Right atrium auricular region (tissue), 2 donors: Measurements from ENCODE around the gene RAD51B. TPM values are rescaled to one million over a fixed set of nuclear protein-coding genes. Genes with fewer than 3 reads are reported as not detected.

Source experiments
- DNase-seq: peaks from one replicate; pipeline ENCODE4 v3.0.0-alpha.2; 2019; ENCODE audit warnings: low spot score
- H3K27ac ChIP-seq, 2 donors: fragments of 200-600 bp; sonication (generic); 1 replicate in 1 of 2; 2 replicates in 1 of 2; pipeline ENCODE4 v1.5.1; 2016 to 2019
- H3K27me3 ChIP-seq, 2 donors: fragments of 200-600 bp; sonication (generic); one replicate each; pipeline versions ENCODE4 v1.5.1 to v1.6.0; 2017 to 2019
- H3K36me3 ChIP-seq: fragments of 200-600 bp; sonication (generic); one replicate; pipeline ENCODE4 v1.5.1; 2016
- H3K4me1 ChIP-seq, 2 donors: fragments of 200-600 bp; sonication (generic); one replicate each; pipeline versions ENCODE4 v1.5.1 to v1.6.0; 2017 to 2019
- H3K4me3 ChIP-seq, 2 donors: fragments of 200-600 bp; sonication (generic); 1 replicate in 1 of 2; 2 replicates in 1 of 2; pipeline ENCODE4 v1.5.1; 2017 to 2019; ENCODE audit warnings: mild to moderate bottlenecking in 1 of 2, moderate library complexity in 1 of 2
- H3K9me3 ChIP-seq, 2 donors: fragments of 200-600 bp; sonication (generic); one replicate each; pipeline ENCODE4 v1.5.1; 2019
- CTCF ChIP-seq, 2 donors: fragments of 200-600 bp; sonication (generic); IDR thresholded peaks; one replicate each; pipeline ENCODE4 v1.5.1; 2019; ENCODE audit warnings: antibody characterized with exemption in 2 of 2
- total RNA-seq, 2 donors: library from RNA; depleted of rRNA; stranded (reverse); fragments of >200 nt; gene quantifications; one replicate each; pipeline ENCODE4 v1.1.0, GENCODE V29; 2016

Gene RAD51B
- total RNA-seq, 2 donors from 2014 or later, result 1.2 to 1.5 TPM

DNA sequence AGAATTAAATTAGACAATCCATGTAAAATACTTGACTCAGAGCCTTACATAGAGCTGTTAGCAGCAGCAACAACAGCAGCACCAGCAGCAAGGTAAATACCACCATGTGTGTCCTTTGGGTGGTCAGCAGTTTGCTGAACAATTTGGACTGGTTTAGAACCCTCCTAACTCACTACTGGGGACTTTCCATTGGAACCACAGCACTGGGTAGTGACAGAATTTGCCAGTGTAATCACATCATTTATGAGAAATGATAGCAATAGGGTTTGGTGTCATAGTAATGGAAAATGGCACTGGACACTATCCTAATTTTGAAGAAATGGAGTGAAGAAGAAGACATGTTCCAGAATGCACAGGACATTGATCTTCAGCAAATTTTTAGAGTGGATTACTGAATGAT, 392.8 kb downstream of the RAD51B start:
- no peak for TF ChIP-seq CTCF (IDR thresholded peaks at IDR 0.05)
- Histone ChIP-seq H3K27me3 (no peaks in the 10 kb centered on the region), H3K4me1 (peaks cover 0 to 29% of the 10 kb centered on the region in 2 donors), H3K36me3 (no peaks in the 10 kb centered on the region), H3K9me3 (no peaks in the 10 kb centered on the region), H3K4me3 (no peak overlapping the region), H3K27ac (no peak overlapping the region)
- DNase-seq, result no peak

- Histone ChIP-seq H3K27ac (no peak overlapping the region), H3K4me1 (peaks cover 0 to 19% of the 10 kb centered on the region in 2 donors), H3K9me3 (no peaks in the 10 kb centered on the region)
Measured at GRCh38 chr14:68214431-68214830, 394.9 kb downstream of the RAD51B start.

GRCh38 chr14:68215629-68216028, 396.1 kb downstream of the RAD51B start:
- no peak for DNase-seq
- Histone ChIP-seq H3K27ac (no peak overlapping the region), H3K36me3 (no peaks in the 10 kb centered on the region), H3K27me3 (no peaks in the 10 kb centered on the region), H3K4me1 (peaks cover 0 to 11% of the 10 kb centered on the region in 2 donors), H3K9me3 (no peaks in the 10 kb centered on the region), H3K4me3 (no peak overlapping the region)
- TF ChIP-seq CTCF (IDR thresholded peaks at IDR 0.05), result no peak

More at GRCh38 chr14:68214431-68214830, 394.9 kb downstream of the RAD51B start:
- no peak for TF ChIP-seq CTCF (IDR thresholded peaks at IDR 0.05)
- no peaks in the 10 kb centered on the region for H3K27me3 ChIP-seq
- no peaks in the 10 kb centered on the region for H3K36me3 ChIP-seq
- no peak for DNase-seq
- no peak overlapping the region for H3K4me3 ChIP-seq

GRCh38 chr14:68216079-68216478, 396.5 kb downstream of the RAD51B start:
- TF ChIP-seq CTCF (IDR thresholded peaks at IDR 0.05), result no peak
- Histone ChIP-seq H3K27me3 (no peaks in the 10 kb centered on the region), H3K27ac (no peak overlapping the region)

DNA sequence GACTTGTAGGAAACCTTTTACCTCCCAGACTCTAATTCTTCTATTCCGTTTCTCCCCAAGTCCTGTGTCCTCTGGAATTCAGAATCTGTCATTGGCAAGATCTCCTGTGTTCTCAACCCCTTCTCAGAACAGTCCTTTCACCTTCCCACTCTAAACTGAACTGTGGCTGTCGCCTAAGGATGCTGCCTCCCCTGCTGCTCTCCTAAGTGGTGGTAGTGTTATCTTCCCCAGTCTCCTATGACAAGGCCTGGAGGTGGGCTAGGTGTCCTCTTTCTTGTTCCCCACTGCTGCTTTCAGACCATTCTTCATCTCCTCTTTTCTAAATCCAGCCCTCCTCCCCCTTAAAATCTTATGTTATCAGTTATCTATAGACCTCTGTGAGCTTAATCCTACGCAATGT, 397.4 kb downstream of the RAD51B start:
- no peak for TF ChIP-seq CTCF (IDR thresholded peaks at IDR 0.05)
- Histone ChIP-seq H3K27ac (no peak overlapping the region), H3K27me3 (no peaks in the 10 kb centered on the region), H3K4me3 (no peak overlapping the region), H3K9me3 (no peaks in the 10 kb centered on the region), H3K4me1 (peaks cover 0 to 11% of the 10 kb centered on the region in 2 donors), H3K36me3 (no peaks in the 10 kb centered on the region)
- DNase-seq, result no peak

More at GRCh38 chr14:68216079-68216478, 396.5 kb downstream of the RAD51B start:
- no peak for DNase-seq
- Histone ChIP-seq H3K4me1 (peaks cover 0 to 11% of the 10 kb centered on the region in 2 donors), H3K9me3 (no peaks in the 10 kb centered on the region), H3K4me3 (no peak overlapping the region), H3K36me3 (no peaks in the 10 kb centered on the region)

- no peak for TF ChIP-seq CTCF (IDR thresholded peaks at IDR 0.05)
- Histone ChIP-seq H3K27ac (no peak overlapping the region), H3K4me1 (peaks cover 0 to 11% of the 10 kb centered on the region in 2 donors), H3K36me3 (no peaks in the 10 kb centered on the region), H3K27me3 (no peaks in the 10 kb centered on the region), H3K4me3 (no peak overlapping the region), H3K9me3 (no peaks in the 10 kb centered on the region)
- no peak for DNase-seq
Measured at GRCh38 chr14:68217791-68218340, 398.3 kb downstream of the RAD51B start.
